HL-60 (cell line): ENCODE results near the gene KCNJ4.

Source experiments
- GABPA ChIP-seq: IDR thresholded peaks from 2 replicates; pipeline ENCODE4 v1.6.1; 2012; ENCODE audit warnings: low read depth
- POLR2AphosphoS5 ChIP-seq: IDR thresholded peaks from 2 replicates; pipeline ENCODE4 v1.6.1; 2012; ENCODE audit warnings: low read depth
- SPI1 ChIP-seq: IDR thresholded peaks from 2 replicates; pipeline ENCODE4 v1.6.1; 2012; ENCODE audit warnings: low read depth, mild to moderate bottlenecking, borderline replicate concordance
- TF ChIP-seq, protein P1 (sequence below): IDR thresholded peaks from one replicate; pipeline ENCODE4 v1.5.1; 2011; ENCODE audit warnings: low read length, control low read depth, inconsistent platforms; ENCODE audit not compliant: insufficient read depth

DNA sequence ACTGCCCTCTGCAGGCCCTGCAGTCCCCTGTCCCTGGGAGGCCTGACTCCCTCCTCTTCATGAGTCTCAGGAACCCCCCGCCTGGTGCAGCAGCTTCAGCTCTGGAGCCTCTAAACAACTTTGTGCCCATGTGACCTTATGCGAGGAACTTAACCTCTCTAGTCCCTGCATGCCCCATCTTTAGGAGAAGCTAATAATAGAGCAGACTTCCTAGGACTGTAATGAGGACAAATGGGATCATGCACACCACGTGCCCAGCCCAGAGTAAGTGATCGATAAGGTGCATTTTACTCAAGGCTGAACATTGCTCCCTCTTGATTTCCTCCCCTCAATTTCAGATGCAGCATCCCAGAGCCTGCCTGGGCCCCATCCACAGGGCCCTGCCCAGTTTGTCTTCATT, 19.0 kb downstream of the KCNJ4 start:
- no peak for TF ChIP-seq SPI1
- TF ChIP-seq, protein P1, sequence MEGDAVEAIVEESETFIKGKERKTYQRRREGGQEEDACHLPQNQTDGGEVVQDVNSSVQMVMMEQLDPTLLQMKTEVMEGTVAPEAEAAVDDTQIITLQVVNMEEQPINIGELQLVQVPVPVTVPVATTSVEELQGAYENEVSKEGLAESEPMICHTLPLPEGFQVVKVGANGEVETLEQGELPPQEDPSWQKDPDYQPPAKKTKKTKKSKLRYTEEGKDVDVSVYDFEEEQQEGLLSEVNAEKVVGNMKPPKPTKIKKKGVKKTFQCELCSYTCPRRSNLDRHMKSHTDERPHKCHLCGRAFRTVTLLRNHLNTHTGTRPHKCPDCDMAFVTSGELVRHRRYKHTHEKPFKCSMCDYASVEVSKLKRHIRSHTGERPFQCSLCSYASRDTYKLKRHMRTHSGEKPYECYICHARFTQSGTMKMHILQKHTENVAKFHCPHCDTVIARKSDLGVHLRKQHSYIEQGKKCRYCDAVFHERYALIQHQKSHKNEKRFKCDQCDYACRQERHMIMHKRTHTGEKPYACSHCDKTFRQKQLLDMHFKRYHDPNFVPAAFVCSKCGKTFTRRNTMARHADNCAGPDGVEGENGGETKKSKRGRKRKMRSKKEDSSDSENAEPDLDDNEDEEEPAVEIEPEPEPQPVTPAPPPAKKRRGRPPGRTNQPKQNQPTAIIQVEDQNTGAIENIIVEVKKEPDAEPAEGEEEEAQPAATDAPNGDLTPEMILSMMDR, result no peak
- TF ChIP-seq POLR2AphosphoS5, result no peak
- TF ChIP-seq GABPA, result no peak
